MCF 10A (cell line): ENCODE data around the gene RPL41. TPM values are rescaled to one million over a fixed set of nuclear protein-coding genes. Genes with fewer than 3 reads are reported as not detected.

Experiments
- BruUV-seq: library from RNA; stranded (reverse); fragments of 400-500 nt; replicated peaks from 2 replicates; lab custom pipeline; 2021; lab: Mats Ljungman, UMichigan
- CTCF ChIA-PET: fragments of 300-600 bp; sonication (Branson Sonifier 250); formaldehyde crosslinking; extraction: SDS; loops from one replicate; lab custom pipeline; 2021; ENCODE audit warnings: antibody characterized with exemption, inconsistent platforms; lab: Yijun Ruan, JAX
- POLR2A ChIA-PET: fragments of 300-600, 350-650 bp; sonication (Branson Sonifier 250); formaldehyde crosslinking; extraction: SDS; loops from one replicate; lab custom pipeline; 2020; ENCODE audit warnings: antibody characterized with exemption, inconsistent platforms; lab: Yijun Ruan, JAX
- DNase-seq: peaks from one replicate; pipeline ENCODE4 v3.0.0-alpha.2; 2018; ENCODE audit not compliant: unreplicated experiment
- H3K27ac Mint-ChIP-seq: one replicate; pipeline ENCODE4 v1.8.0; 2022; ENCODE audit warnings: mild to moderate bottlenecking, low read depth, mixed read lengths; ENCODE audit not compliant: unreplicated experiment
- H3K27me3 Mint-ChIP-seq: one replicate; pipeline ENCODE4 v1.8.0; 2022; ENCODE audit warnings: mixed read lengths; ENCODE audit not compliant: insufficient read depth, unreplicated experiment
- H3K36me3 Mint-ChIP-seq: one replicate; pipeline ENCODE4 v1.8.0; 2022; ENCODE audit warnings: mild to moderate bottlenecking, moderate library complexity, mixed read lengths; ENCODE audit not compliant: insufficient read depth, unreplicated experiment
- H3K4me1 Mint-ChIP-seq: one replicate; pipeline ENCODE4 v1.8.0; 2022; ENCODE audit warnings: mixed read lengths; ENCODE audit not compliant: insufficient read depth, unreplicated experiment
- H3K4me3 Mint-ChIP-seq: one replicate; pipeline ENCODE4 v1.8.0; 2022; ENCODE audit warnings: mild to moderate bottlenecking, moderate library complexity, mixed read lengths; ENCODE audit not compliant: unreplicated experiment
- H3K9me3 Mint-ChIP-seq: one replicate; pipeline ENCODE4 v1.8.0; 2022; ENCODE audit warnings: mixed read lengths; ENCODE audit not compliant: unreplicated experiment
- intact Hi-C: fragments of 100-400 bp; cut with micrococcal nuclease; formaldehyde crosslinking; loops from 2 replicates; pipeline ENCODE4 v1.14.1; 2022
- total RNA-seq: library from RNA; stranded (reverse); gene quantifications from 2 replicates; pipeline ENCODE4 v1.2.3, GENCODE V29; 2022
- TF ChIP-seq, protein P1 (sequence below): fragments of 200-600 bp; IDR thresholded peaks from one replicate; pipeline ENCODE4 v1.8.0; 2022; ENCODE audit warnings: antibody characterized with exemption, mild to moderate bottlenecking; ENCODE audit not compliant: unreplicated experiment

RPL41 gene
- total RNA-seq, 1 experiment from 2014 or later: 4,734 TPM

DNA sequence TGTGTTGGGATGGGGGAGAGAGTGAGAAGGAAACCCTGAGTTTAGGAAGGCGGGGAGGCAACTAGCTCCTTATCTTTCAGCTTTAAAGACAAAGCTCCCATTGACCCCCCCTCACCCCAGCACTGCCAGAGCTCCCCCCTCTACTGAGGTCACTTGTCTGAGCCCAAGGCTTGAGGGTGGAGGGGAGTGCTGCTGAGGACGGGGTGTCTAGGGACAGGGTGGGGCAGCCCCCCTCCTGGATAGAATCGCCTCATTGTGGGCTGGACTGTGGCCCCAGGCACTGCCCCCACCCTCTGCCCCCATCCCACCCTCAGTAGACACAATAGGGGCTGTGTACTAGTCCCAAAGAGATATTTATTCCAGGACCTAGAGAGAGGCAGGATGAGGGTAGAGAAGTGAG is 33.5 kb upstream of the RPL41 start:
- no TSS peak for BruUV-seq
- POLR2A ChIA-PET: interaction anchor here (3.0 kb wide), 1 partner anchor 21 kb away, joined by 10 read pairs; the partner anchor contains the start of gene PA2G4
- H3K4me3 Mint-ChIP-seq: no peak overlapping the region

GRCh38 chr12:56084958-56085543 is 31.4 kb upstream of the RPL41 start:
- no peaks in the 10 kb centered on the region for H3K9me3 Mint-ChIP-seq
- H3K36me3 Mint-ChIP-seq: no peaks in the 10 kb centered on the region
- BruUV-seq: no TSS peak
- TF ChIP-seq, protein P1, sequence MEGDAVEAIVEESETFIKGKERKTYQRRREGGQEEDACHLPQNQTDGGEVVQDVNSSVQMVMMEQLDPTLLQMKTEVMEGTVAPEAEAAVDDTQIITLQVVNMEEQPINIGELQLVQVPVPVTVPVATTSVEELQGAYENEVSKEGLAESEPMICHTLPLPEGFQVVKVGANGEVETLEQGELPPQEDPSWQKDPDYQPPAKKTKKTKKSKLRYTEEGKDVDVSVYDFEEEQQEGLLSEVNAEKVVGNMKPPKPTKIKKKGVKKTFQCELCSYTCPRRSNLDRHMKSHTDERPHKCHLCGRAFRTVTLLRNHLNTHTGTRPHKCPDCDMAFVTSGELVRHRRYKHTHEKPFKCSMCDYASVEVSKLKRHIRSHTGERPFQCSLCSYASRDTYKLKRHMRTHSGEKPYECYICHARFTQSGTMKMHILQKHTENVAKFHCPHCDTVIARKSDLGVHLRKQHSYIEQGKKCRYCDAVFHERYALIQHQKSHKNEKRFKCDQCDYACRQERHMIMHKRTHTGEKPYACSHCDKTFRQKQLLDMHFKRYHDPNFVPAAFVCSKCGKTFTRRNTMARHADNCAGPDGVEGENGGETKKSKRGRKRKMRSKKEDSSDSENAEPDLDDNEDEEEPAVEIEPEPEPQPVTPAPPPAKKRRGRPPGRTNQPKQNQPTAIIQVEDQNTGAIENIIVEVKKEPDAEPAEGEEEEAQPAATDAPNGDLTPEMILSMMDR: peak; percentile 27
- ChIA-PET CTCF (interaction anchor here (0.6 to 1.0 kb wide), 4 partner anchors 12 to 137 kb away, joined by 3 to 4 read pairs (median 4); partner anchors contain the start of genes PA2G4 and RNF41), POLR2A (interaction anchor here (1.5 to 1.7 kb wide), 3 partner anchors 15 to 32 kb away, joined by 3 to 6 read pairs (median 3); partner anchors contain the start of gene PA2G4)
- H3K27me3 Mint-ChIP-seq: no peaks in the 10 kb centered on the region
- H3K4me1 Mint-ChIP-seq: no peaks in the 10 kb centered on the region
- H3K4me3 Mint-ChIP-seq: no peak overlapping the region
- DNase-seq: peak; percentile 45
- no peak overlapping the region for H3K27ac Mint-ChIP-seq
- intact Hi-C loops: no loop called here

More for the DNA sequence above, 33.5 kb upstream of the RPL41 start:
- no peaks in the 10 kb centered on the region for H3K36me3 Mint-ChIP-seq
- TF ChIP-seq, protein P1: no peak
- no peaks in the 10 kb centered on the region for H3K4me1 Mint-ChIP-seq
- DNase-seq: no peak
- no peak overlapping the region for H3K27ac Mint-ChIP-seq
- intact Hi-C loops: no loop called here
- no peaks in the 10 kb centered on the region for H3K9me3 Mint-ChIP-seq
- CTCF ChIA-PET: interaction anchor here (0.7 kb wide), 1 partner anchor 21 kb away, joined by 4 read pairs; no protein-coding TSS in a partner anchor
- no peaks in the 10 kb centered on the region for H3K27me3 Mint-ChIP-seq

- POLR2A ChIA-PET: interaction anchor here (0.6 to 1.7 kb wide), 5 partner anchors 14 to 274 kb away, joined by 3 to 6 read pairs (median 3); partner anchors contain the start of genes PA2G4 and STAT2
- intact Hi-C loops: no loop called here
- TF ChIP-seq, protein P1: no peak
- Mint-ChIP-seq H3K4me1 (no peaks in the 10 kb centered on the region), H3K36me3 (no peaks in the 10 kb centered on the region), H3K27me3 (no peaks in the 10 kb centered on the region), H3K9me3 (no peaks in the 10 kb centered on the region), H3K4me3 (no peak overlapping the region), H3K27ac (no peak overlapping the region)
- DNase-seq: peak; percentile 37
- CTCF ChIA-PET: interaction anchor here (0.6 kb wide), 1 partner anchor 71 kb away, joined by 3 read pairs; no protein-coding TSS in a partner anchor
- no TSS peak for BruUV-seq
Observed at GRCh38 chr12:56086096-56086495, 30.3 kb upstream of the RPL41 start.

- POLR2A ChIA-PET: interaction anchor here (0.6 to 1.7 kb wide), 5 partner anchors 13 to 273 kb away, joined by 3 to 6 read pairs (median 3); partner anchors contain the start of genes PA2G4 and STAT2
- CTCF ChIA-PET: interaction anchor here (0.6 kb wide), 1 partner anchor 72 kb away, joined by 3 read pairs; no protein-coding TSS in a partner anchor
- no peaks in the 10 kb centered on the region for H3K9me3 Mint-ChIP-seq
- H3K4me3 Mint-ChIP-seq: no peak overlapping the region
- TF ChIP-seq, protein P1: no peak
- H3K4me1 Mint-ChIP-seq: no peaks in the 10 kb centered on the region
- no TSS peak for BruUV-seq
- no peak overlapping the region for H3K27ac Mint-ChIP-seq
- intact Hi-C loops: no loop called here
- no peaks in the 10 kb centered on the region for H3K36me3 Mint-ChIP-seq
- no peaks in the 10 kb centered on the region for H3K27me3 Mint-ChIP-seq
- no peak for DNase-seq
Observed at GRCh38 chr12:56086608-56087007, 29.8 kb upstream of the RPL41 start.
